HG03575 (cell line): Measurements from ENCODE around the gene SSBP4.

Experiments used
- ATAC-seq: cut with Tn5 transposase; IDR thresholded peaks from one replicate; pipeline ENCODE4 v1.9.1; 2021; ENCODE audit not compliant: unreplicated experiment, insufficient number of reproducible peaks, low FRiP score; ENCODE audit errors: extremely low read depth

Gene SSBP4

GRCh38 chr19:18457483-18458331 is 38.5 kb downstream of the SSBP4 start:
- no peak for ATAC-seq

GRCh38 chr19:18460900-18461299 is 41.7 kb downstream of the SSBP4 start:
- no peak for ATAC-seq

- no peak for ATAC-seq
Observed at GRCh38 chr19:18461471-18461870, 42.3 kb downstream of the SSBP4 start.

GRCh38 chr19:18464646-18465045 is 45.4 kb downstream of the SSBP4 start:
- no peak for ATAC-seq

GRCh38 chr19:18465214-18465963 is 46.2 kb downstream of the SSBP4 start:
- no peak for ATAC-seq

GRCh38 chr19:18465964-18466339 is 46.8 kb downstream of the SSBP4 start:
- no peak for ATAC-seq

- ATAC-seq = no peak
Observed at GRCh38 chr19:18466354-18466753, 47.2 kb downstream of the SSBP4 start.

- no peak for ATAC-seq
Observed at GRCh38 chr19:18467978-18468377, 48.8 kb downstream of the SSBP4 start.

- no peak for ATAC-seq
Observed at GRCh38 chr19:18468517-18468916, 49.3 kb downstream of the SSBP4 start.

- ATAC-seq = no peak
Observed at GRCh38 chr19:18469069-18469846, 50.1 kb downstream of the SSBP4 start.

GRCh38 chr19:18470787-18471186 is 51.6 kb downstream of the SSBP4 start:
- no peak for ATAC-seq

- no peak for ATAC-seq
Observed at GRCh38 chr19:18473003-18473705, 54.0 kb downstream of the SSBP4 start.

- ATAC-seq = no peak
Observed at GRCh38 chr19:18473706-18474087, 54.5 kb downstream of the SSBP4 start.

- no peak for ATAC-seq
Observed at GRCh38 chr19:18474366-18474887, 55.2 kb downstream of the SSBP4 start.

- ATAC-seq = no peak
Observed at GRCh38 chr19:18475004-18475453, 55.8 kb downstream of the SSBP4 start.

GRCh38 chr19:18475762-18476331 is 56.6 kb downstream of the SSBP4 start:
- no peak for ATAC-seq

GRCh38 chr19:18476507-18477041 is 57.4 kb downstream of the SSBP4 start:
- ATAC-seq = no peak
